ENCODE measurements around the gene RNF145. TPM values are rescaled to one million over a fixed set of nuclear protein-coding genes. Genes with fewer than 3 reads are reported as not detected.

RNF145 gene
- total RNA-seq, 1 donor from 2014 or later = 67.8 TPM

- TF ChIP-seq, protein P1, sequence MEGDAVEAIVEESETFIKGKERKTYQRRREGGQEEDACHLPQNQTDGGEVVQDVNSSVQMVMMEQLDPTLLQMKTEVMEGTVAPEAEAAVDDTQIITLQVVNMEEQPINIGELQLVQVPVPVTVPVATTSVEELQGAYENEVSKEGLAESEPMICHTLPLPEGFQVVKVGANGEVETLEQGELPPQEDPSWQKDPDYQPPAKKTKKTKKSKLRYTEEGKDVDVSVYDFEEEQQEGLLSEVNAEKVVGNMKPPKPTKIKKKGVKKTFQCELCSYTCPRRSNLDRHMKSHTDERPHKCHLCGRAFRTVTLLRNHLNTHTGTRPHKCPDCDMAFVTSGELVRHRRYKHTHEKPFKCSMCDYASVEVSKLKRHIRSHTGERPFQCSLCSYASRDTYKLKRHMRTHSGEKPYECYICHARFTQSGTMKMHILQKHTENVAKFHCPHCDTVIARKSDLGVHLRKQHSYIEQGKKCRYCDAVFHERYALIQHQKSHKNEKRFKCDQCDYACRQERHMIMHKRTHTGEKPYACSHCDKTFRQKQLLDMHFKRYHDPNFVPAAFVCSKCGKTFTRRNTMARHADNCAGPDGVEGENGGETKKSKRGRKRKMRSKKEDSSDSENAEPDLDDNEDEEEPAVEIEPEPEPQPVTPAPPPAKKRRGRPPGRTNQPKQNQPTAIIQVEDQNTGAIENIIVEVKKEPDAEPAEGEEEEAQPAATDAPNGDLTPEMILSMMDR (IDR thresholded peaks at IDR 0.05) = no peak
- TF ChIP-seq POLR2AphosphoS5 (IDR thresholded peaks at IDR 0.05; ENCODE audit: insufficient read depth in 1 of 2, low read depth in 1 of 2) (peak in 1 of 2 donors; percentile 30), POLR2A (IDR thresholded peaks at IDR 0.05) (no peak)
- Histone ChIP-seq H3K4me1 (no peaks in the 10 kb centered on the region), H3K9me3 (no peaks in the 10 kb centered on the region), H3K4me3 (no peak overlapping the region), H3K36me3 (no peaks in the 10 kb centered on the region), H3K27me3 (no peaks in the 10 kb centered on the region), H3K27ac (no peak overlapping the region)
- intact Hi-C loops (cut with DNase I) = no loop called here
- DNase-seq (ENCODE audit: extremely low spot score in 2 of 2) = no peak
These were observed 18.1 kb upstream of the RNF145 start for GRCh38 chr5:159227452-159227851.

- H3K36me3 ChIP-seq = no peaks in the 10 kb centered on the region
- no peak for DNase-seq (ENCODE audit: extremely low spot score in 2 of 2)
- no peak overlapping the region for H3K4me3 ChIP-seq
- no peaks in the 10 kb centered on the region for H3K27me3 ChIP-seq
- no peaks in the 10 kb centered on the region for H3K4me1 ChIP-seq
- H3K9me3 ChIP-seq = no peaks in the 10 kb centered on the region
- TF ChIP-seq POLR2A (IDR thresholded peaks at IDR 0.05) (no peak), POLR2AphosphoS5 (IDR thresholded peaks at IDR 0.05; ENCODE audit: insufficient read depth in 1 of 2, low read depth in 1 of 2) (no peak)
- TF ChIP-seq, protein P1 (IDR thresholded peaks at IDR 0.05) = no peak
- intact Hi-C loops (cut with DNase I) = no loop called here
- no peak overlapping the region for H3K27ac ChIP-seq
These were observed 17.1 kb upstream of the RNF145 start for GRCh38 chr5:159226451-159226850.

- Histone ChIP-seq H3K36me3 (no peaks in the 10 kb centered on the region), H3K27ac (no peak overlapping the region), H3K27me3 (no peaks in the 10 kb centered on the region), H3K4me1 (no peaks in the 10 kb centered on the region), H3K4me3 (no peak overlapping the region), H3K9me3 (no peaks in the 10 kb centered on the region)
- intact Hi-C loops (cut with DNase I) = no loop called here
- no peak for DNase-seq (ENCODE audit: extremely low spot score in 2 of 2)
- no peak for TF ChIP-seq POLR2AphosphoS5 (IDR thresholded peaks at IDR 0.05; ENCODE audit: insufficient read depth in 1 of 2, low read depth in 1 of 2)
- TF ChIP-seq, protein P1 (IDR thresholded peaks at IDR 0.05) = no peak
- no peak for TF ChIP-seq POLR2A (IDR thresholded peaks at IDR 0.05)
These were observed 15.1 kb upstream of the RNF145 start for GRCh38 chr5:159224471-159224870.

DNA sequence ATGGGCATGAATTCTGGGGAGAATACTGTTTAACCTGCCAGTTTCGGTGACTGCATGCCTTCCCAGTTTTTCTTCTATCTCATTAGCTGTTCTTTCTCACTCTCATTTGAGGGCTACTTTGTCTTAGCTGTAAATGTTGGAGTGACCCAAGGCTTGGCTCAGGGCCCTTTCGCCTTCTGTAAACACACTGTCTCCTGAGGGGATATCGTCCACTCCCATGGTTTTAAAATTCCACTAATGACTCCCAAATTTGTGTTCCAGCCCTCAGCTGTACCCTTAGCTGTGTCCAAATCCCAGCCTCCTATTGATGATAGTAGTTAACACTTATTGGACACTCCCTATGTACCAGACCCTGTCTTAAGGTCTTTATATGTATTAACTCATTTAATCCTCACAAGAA is 14.1 kb upstream of the RNF145 start:
- no peak overlapping the region for H3K4me3 ChIP-seq
- H3K27ac ChIP-seq = no peak overlapping the region
- TF ChIP-seq POLR2AphosphoS5 (IDR thresholded peaks at IDR 0.05; ENCODE audit: insufficient read depth in 1 of 2, low read depth in 1 of 2) = no peak
- TF ChIP-seq, protein P1 (IDR thresholded peaks at IDR 0.05) = no peak
- intact Hi-C loops (cut with DNase I) = no loop called here
- no peaks in the 10 kb centered on the region for H3K4me1 ChIP-seq
- H3K36me3 ChIP-seq = no peaks in the 10 kb centered on the region
- no peaks in the 10 kb centered on the region for H3K27me3 ChIP-seq
- H3K9me3 ChIP-seq = no peaks in the 10 kb centered on the region
- DNase-seq (ENCODE audit: extremely low spot score in 2 of 2) = no peak

DNA sequence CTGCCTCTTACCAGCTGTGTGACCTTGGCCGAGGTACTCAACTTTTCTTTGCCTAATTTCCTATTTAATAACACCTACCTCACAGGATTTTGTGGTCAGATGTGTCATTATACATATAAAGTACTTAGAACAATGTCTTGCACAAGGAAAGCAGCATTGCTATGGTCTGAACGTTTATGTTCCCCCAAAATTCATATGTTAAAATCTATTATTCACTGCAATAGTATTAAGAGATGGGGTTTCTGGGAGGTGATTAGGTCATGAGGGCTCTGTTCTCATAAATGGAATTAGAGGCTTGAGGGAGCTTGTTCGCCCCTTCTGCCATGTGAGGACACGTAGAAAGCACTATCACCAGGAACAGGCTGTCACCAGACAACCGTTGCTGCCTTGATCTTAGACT is 10.9 kb upstream of the RNF145 start:
- intact Hi-C loops (cut with DNase I) = no loop called here
- DNase-seq (ENCODE audit: extremely low spot score in 2 of 2) = no peak
- Histone ChIP-seq H3K4me1 (no peaks in the 10 kb centered on the region), H3K27me3 (no peaks in the 10 kb centered on the region), H3K4me3 (no peak overlapping the region), H3K36me3 (no peaks in the 10 kb centered on the region), H3K27ac (no peak overlapping the region), H3K9me3 (no peaks in the 10 kb centered on the region)
- TF ChIP-seq POLR2A (IDR thresholded peaks at IDR 0.05) (no peak), POLR2AphosphoS5 (IDR thresholded peaks at IDR 0.05; ENCODE audit: insufficient read depth in 1 of 2, low read depth in 1 of 2) (no peak)
- TF ChIP-seq, protein P1 (IDR thresholded peaks at IDR 0.05) = no peak
